OCI-LY3 (cell line): ENCODE measurements around the gene SLC52A1.

Source experiments
- EZH2phosphoT487 ChIP-seq: fragments of 200-600 bp; shearing (Covaris generic); IDR thresholded peaks from 2 replicates; pipeline ENCODE4 v1.6.1; 2018; ENCODE audit warnings: antibody characterized with exemption, mixed run types, low read depth
- TF ChIP-seq, protein P1 (sequence below): fragments of 200-600, 300-600 bp; sonication (generic); IDR thresholded peaks from 2 replicates; pipeline ENCODE4 v1.5.1; 2014; ENCODE audit warnings: antibody characterized with exemption, low read length, low read depth

DNA sequence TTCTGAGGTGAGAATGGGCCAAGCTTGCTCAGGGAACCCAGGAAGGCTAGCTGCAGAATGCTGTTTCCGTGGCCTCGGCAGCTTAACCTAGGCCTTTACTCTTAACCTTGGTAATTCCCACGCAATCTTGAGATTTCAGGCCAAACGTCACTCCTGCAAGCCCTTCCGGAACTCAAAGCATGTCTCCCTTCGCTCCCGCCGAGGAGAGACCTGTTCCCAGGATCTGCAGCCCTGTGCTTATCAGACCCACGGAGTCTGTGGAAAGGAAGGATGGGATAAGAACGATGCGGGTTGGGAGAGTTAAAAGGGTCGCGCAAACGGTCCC, 42.5 kb upstream of the SLC52A1 start:
- TF ChIP-seq, protein P1, sequence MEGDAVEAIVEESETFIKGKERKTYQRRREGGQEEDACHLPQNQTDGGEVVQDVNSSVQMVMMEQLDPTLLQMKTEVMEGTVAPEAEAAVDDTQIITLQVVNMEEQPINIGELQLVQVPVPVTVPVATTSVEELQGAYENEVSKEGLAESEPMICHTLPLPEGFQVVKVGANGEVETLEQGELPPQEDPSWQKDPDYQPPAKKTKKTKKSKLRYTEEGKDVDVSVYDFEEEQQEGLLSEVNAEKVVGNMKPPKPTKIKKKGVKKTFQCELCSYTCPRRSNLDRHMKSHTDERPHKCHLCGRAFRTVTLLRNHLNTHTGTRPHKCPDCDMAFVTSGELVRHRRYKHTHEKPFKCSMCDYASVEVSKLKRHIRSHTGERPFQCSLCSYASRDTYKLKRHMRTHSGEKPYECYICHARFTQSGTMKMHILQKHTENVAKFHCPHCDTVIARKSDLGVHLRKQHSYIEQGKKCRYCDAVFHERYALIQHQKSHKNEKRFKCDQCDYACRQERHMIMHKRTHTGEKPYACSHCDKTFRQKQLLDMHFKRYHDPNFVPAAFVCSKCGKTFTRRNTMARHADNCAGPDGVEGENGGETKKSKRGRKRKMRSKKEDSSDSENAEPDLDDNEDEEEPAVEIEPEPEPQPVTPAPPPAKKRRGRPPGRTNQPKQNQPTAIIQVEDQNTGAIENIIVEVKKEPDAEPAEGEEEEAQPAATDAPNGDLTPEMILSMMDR, result no peak
- no peak for TF ChIP-seq EZH2phosphoT487
